H9 (cell line): ENCODE data around the gene EMP3. TPM values are rescaled to one million over a fixed set of nuclear protein-coding genes. Genes with fewer than 3 reads are reported as not detected.

ENCODE experiments used
- DNase-seq: peaks from one replicate; pipeline ENCODE4 v3.0.0-alpha.2; 2017
- H2AFZ ChIP-seq: one replicate; pipeline ENCODE4 v1.6.1; 2013; ENCODE audit warnings: mild to moderate bottlenecking, low read length, control low read depth, moderate library complexity
- H2AK5ac ChIP-seq: 2 replicates; pipeline ENCODE4 v1.6.1; 2013; ENCODE audit warnings: low read length, control low read depth, mixed read lengths; ENCODE audit not compliant: insufficient read length
- H2BK120ac ChIP-seq: one replicate; pipeline ENCODE4 v1.6.1; 2013; ENCODE audit warnings: low read depth, mild to moderate bottlenecking, low read length, control low read depth, inconsistent platforms; ENCODE audit not compliant: poor library complexity, severe bottlenecking
- H2BK12ac ChIP-seq: 2 replicates; pipeline ENCODE4 v1.6.1; 2013; ENCODE audit warnings: low read length, control low read depth, mixed read lengths, low read depth; ENCODE audit not compliant: insufficient read length
- H2BK15ac ChIP-seq: 2 replicates; pipeline ENCODE4 v1.6.1; 2013; ENCODE audit warnings: low read depth, low read length, control low read depth
- H2BK20ac ChIP-seq: one replicate; pipeline ENCODE4 v1.6.1; 2013; ENCODE audit warnings: low read depth, mild to moderate bottlenecking, low read length, control low read depth, inconsistent platforms; ENCODE audit not compliant: poor library complexity, severe bottlenecking
- H2BK5ac ChIP-seq: 2 replicates; pipeline ENCODE4 v1.6.1; 2013; ENCODE audit warnings: low read length, control low read depth, mixed read lengths; ENCODE audit not compliant: insufficient read length
- H3K14ac ChIP-seq: 2 replicates; pipeline ENCODE4 v1.6.1; 2013; ENCODE audit warnings: low read length, control low read depth; ENCODE audit not compliant: insufficient read depth
- H3K18ac ChIP-seq: 2 replicates; pipeline ENCODE4 v1.6.1; 2013; ENCODE audit warnings: low read depth, mild to moderate bottlenecking, mixed read lengths, low read length, control low read depth; ENCODE audit not compliant: insufficient read length
- H3K23ac ChIP-seq: 2 replicates; pipeline ENCODE4 v1.6.1; 2013; ENCODE audit warnings: low read length, control low read depth, mixed read lengths, low read depth; ENCODE audit not compliant: insufficient read length
- H3K23me2 ChIP-seq: 2 replicates; pipeline ENCODE4 v1.6.1; 2013; ENCODE audit warnings: low read depth, mild to moderate bottlenecking, mixed read lengths, low read length, control low read depth; ENCODE audit not compliant: insufficient read length, poor library complexity, severe bottlenecking
- H3K27ac ChIP-seq: 2 replicates; pipeline ENCODE4 v1.5.1; 2013; ENCODE audit warnings: low read length, control low read depth, mixed read lengths, low read depth; ENCODE audit not compliant: insufficient read length
- H3K27me3 ChIP-seq: 2 replicates; pipeline ENCODE4 v1.6.1; 2013; ENCODE audit warnings: low read length, control low read depth, inconsistent platforms; ENCODE audit not compliant: insufficient read depth
- H3K4ac ChIP-seq: 2 replicates; pipeline ENCODE4 v1.6.1; 2013; ENCODE audit warnings: low read depth, mild to moderate bottlenecking, control low read depth, inconsistent platforms, low read length, moderate library complexity
- H3K4me1 ChIP-seq: 2 replicates; pipeline ENCODE4 v1.6.1; 2013; ENCODE audit warnings: low read length, control low read depth, inconsistent platforms; ENCODE audit not compliant: insufficient read depth
- H3K4me2 ChIP-seq: 2 replicates; pipeline ENCODE4 v1.6.1; 2013; ENCODE audit warnings: low read length, control low read depth, mixed read lengths; ENCODE audit not compliant: insufficient read length, insufficient read depth
- H3K56ac ChIP-seq: 2 replicates; pipeline ENCODE4 v1.6.1; 2013; ENCODE audit warnings: low read depth, mild to moderate bottlenecking, mixed read lengths, low read length, control low read depth; ENCODE audit not compliant: insufficient read length
- H3K79me1 ChIP-seq: 2 replicates; pipeline ENCODE4 v1.6.1; 2013; ENCODE audit warnings: low read depth, mild to moderate bottlenecking, moderate library complexity, low read length, control low read depth, inconsistent platforms; ENCODE audit not compliant: insufficient read depth, poor library complexity, severe bottlenecking
- H3K79me2 ChIP-seq: 2 replicates; pipeline ENCODE4 v1.6.1; 2013; ENCODE audit warnings: low read length, control low read depth, inconsistent platforms; ENCODE audit not compliant: insufficient read depth
- H3K9ac ChIP-seq: 2 replicates; pipeline ENCODE4 v1.6.1; 2013; ENCODE audit warnings: low read length, control low read depth, mixed read lengths; ENCODE audit not compliant: insufficient read length; ENCODE audit errors: extremely low read depth
- H3K9me3 ChIP-seq: one replicate; pipeline ENCODE4 v1.6.1; 2013; ENCODE audit warnings: low read depth, low read length, inconsistent platforms; ENCODE audit not compliant: control insufficient read depth
- H3T11ph ChIP-seq: one replicate; pipeline ENCODE4 v1.6.1; 2013; ENCODE audit warnings: mild to moderate bottlenecking, low read length, control low read depth, inconsistent platforms
- H4K20me1 ChIP-seq: one replicate; pipeline ENCODE4 v1.6.1; 2013; ENCODE audit not compliant: control insufficient read depth, insufficient read length, insufficient read depth
- H4K5ac ChIP-seq: 2 replicates; pipeline ENCODE4 v1.6.1; 2013; ENCODE audit warnings: low read depth, mild to moderate bottlenecking, mixed read lengths, low read length, control low read depth; ENCODE audit not compliant: insufficient read length
- H4K8ac ChIP-seq: replicated peaks from 2 replicates; pipeline ENCODE4 v1.6.1; 2013; ENCODE audit warnings: low read length, control low read depth, mixed read lengths, low read depth; ENCODE audit not compliant: insufficient read length
- H4K91ac ChIP-seq: 2 replicates; pipeline ENCODE4 v1.6.1; 2013; ENCODE audit warnings: low read depth, mild to moderate bottlenecking, moderate library complexity, mixed read lengths, low read length, control low read depth; ENCODE audit not compliant: insufficient read length
- H3K27ac Mint-ChIP-seq, 3 experiments: 2 replicates in 2 of 3; 3 replicates in 1 of 3; pipeline ENCODE4 v1.8.0; 2020 to 2021; ENCODE audit warnings: mixed read lengths in 3 of 3, mild to moderate bottlenecking in 1 of 3, moderate library complexity in 1 of 3
- H3K27me3 Mint-ChIP-seq: 2 replicates; pipeline ENCODE4 v1.8.0; 2021; ENCODE audit warnings: low read depth, mild to moderate bottlenecking, moderate library complexity, mixed read lengths
- H3K36me3 Mint-ChIP-seq, 3 experiments: 2 replicates in 2 of 3; 3 replicates in 1 of 3; pipeline ENCODE4 v1.8.0; 2020 to 2021; ENCODE audit warnings: low read depth in 3 of 3, mixed read lengths in 3 of 3; ENCODE audit not compliant: insufficient read depth in 1 of 3
- H3K4me1 Mint-ChIP-seq, 2 experiments: 2 replicates each; pipeline ENCODE4 v1.8.0; 2020; ENCODE audit warnings: mixed read lengths in 2 of 2
- H3K4me3 Mint-ChIP-seq, 2 experiments: 2 replicates in 1 of 2; 3 replicates in 1 of 2; pipeline ENCODE4 v1.8.0; 2020 to 2021; ENCODE audit warnings: mild to moderate bottlenecking in 2 of 2, mixed read lengths in 2 of 2, moderate library complexity in 1 of 2
- H3K9me3 Mint-ChIP-seq, 2 experiments: 2 replicates in 1 of 2; 3 replicates in 1 of 2; pipeline ENCODE4 v1.8.0; 2020; ENCODE audit warnings: mild to moderate bottlenecking in 2 of 2, mixed read lengths in 2 of 2, moderate library complexity in 1 of 2
- WGBS: extraction: QIAGEN DNeasy Blood & Tissue Kit; methylation state at CpG from one replicate; pipeline ENCODE4 v1.1.7; 2013; ENCODE audit warnings: missing lambda C conversion rate, low lambda C conversion rate, mixed read lengths; ENCODE audit not compliant: insufficient read length; ENCODE audit errors: extremely low coverage; 5-methylcytosine and 5-hydroxymethylcytosine counted together
- total RNA-seq: library from RNA; stranded (reverse); gene quantifications from 2 replicates; pipeline ENCODE4 v1.2.1, GENCODE V29; 2021
- TF ChIP-seq, protein P1 (sequence below): fragments of 200-600 bp; sonication (generic); conservative IDR thresholded peaks from 3 replicates; pipeline ENCODE4 v1.8.0; 2021; ENCODE audit warnings: antibody characterized with exemption, mild to moderate bottlenecking

Gene EMP3
- total RNA-seq, 1 experiment from 2014 or later = 9.6 TPM

DNA sequence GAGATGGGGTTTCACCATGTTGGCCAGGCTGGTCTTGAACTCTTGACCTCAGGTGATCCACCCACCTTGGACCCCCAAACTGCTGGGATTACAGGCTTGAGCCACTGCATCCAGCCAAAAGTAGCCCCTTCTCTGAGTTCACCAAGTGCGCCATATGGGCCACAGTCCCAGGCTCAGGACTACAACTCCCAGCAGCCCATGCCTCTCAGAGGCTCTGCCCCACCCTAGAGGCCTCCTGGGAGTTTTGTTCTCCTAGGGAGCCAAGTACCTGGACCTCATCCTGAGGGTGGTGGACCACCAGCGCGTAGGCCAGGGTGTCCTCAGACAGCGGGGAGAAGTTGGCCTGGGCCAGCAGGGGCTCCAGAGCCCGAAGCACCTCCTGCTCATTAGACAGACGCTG lies 19.5 kb downstream of the EMP3 start:
- DNase-seq = no peak
- Histone ChIP-seq H2BK12ac (no peak overlapping the region), H3K14ac (no peak overlapping the region), H3K23me2 (no peaks in the 10 kb centered on the region), H3K4me1 (no peaks in the 10 kb centered on the region), H2AFZ (no peak overlapping the region), H2BK15ac (no peak overlapping the region), H3K4ac (no peak overlapping the region), H3K27ac (no peak overlapping the region), H3K56ac (no peak overlapping the region), H3K9ac (no peak overlapping the region), H2BK120ac (no peak overlapping the region), H2BK5ac (no peak overlapping the region), H3T11ph (no peak overlapping the region), H3K27me3 (no peaks in the 10 kb centered on the region), H4K8ac (no peak overlapping the region), H3K18ac (no peak overlapping the region), H3K79me2 (no peaks in the 10 kb centered on the region), H3K9me3 (no peaks in the 10 kb centered on the region), H3K4me2 (no peak overlapping the region), H2AK5ac (no peak overlapping the region), H4K91ac (no peak overlapping the region), H3K79me1 (no peaks in the 10 kb centered on the region), H4K5ac (no peak overlapping the region), H4K20me1 (no peaks in the 10 kb centered on the region), H3K23ac (no peak overlapping the region), H2BK20ac (no peak overlapping the region)
- Mint-ChIP-seq H3K36me3 (peaks cover 0 to 4% (median 0%) of the 10 kb centered on the region in 3 experiments; a peak in 2 of 7 replicates), H3K27me3 (no peaks in the 10 kb centered on the region; the same call in 1 of the 2 replicates), H3K4me3 (no peak overlapping the region), H3K27ac (no peak overlapping the region; a peak in 1 of 7 replicates), H3K9me3 (no peaks in the 10 kb centered on the region), H3K4me1 (0 out of 4 replicates have a peak, but pooled peaks cover 0 to 3% of the 10 kb centered on the region in 2 experiments)
- TF ChIP-seq, protein P1, sequence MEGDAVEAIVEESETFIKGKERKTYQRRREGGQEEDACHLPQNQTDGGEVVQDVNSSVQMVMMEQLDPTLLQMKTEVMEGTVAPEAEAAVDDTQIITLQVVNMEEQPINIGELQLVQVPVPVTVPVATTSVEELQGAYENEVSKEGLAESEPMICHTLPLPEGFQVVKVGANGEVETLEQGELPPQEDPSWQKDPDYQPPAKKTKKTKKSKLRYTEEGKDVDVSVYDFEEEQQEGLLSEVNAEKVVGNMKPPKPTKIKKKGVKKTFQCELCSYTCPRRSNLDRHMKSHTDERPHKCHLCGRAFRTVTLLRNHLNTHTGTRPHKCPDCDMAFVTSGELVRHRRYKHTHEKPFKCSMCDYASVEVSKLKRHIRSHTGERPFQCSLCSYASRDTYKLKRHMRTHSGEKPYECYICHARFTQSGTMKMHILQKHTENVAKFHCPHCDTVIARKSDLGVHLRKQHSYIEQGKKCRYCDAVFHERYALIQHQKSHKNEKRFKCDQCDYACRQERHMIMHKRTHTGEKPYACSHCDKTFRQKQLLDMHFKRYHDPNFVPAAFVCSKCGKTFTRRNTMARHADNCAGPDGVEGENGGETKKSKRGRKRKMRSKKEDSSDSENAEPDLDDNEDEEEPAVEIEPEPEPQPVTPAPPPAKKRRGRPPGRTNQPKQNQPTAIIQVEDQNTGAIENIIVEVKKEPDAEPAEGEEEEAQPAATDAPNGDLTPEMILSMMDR = no peak
- no CpG with 5 or more reads among the region's 6 CpGs for WGBS
